GM23248 (cell line): ENCODE measurements around the gene TENM4.

ENCODE experiments used
- EZH2 ChIP-seq: fragments of 200-600 bp; sonication (generic); IDR thresholded peaks from 2 replicates; pipeline ENCODE4 v1.6.1; 2018; ENCODE audit warnings: antibody characterized with exemption, mild to moderate bottlenecking; ENCODE audit not compliant: insufficient read depth, poor library complexity, severe bottlenecking
- EZH2phosphoT487 ChIP-seq: fragments of 200-600 bp; sonication (generic); IDR thresholded peaks from 2 replicates; pipeline ENCODE4 v1.6.1; 2018; ENCODE audit warnings: antibody characterized with exemption, moderate library complexity, mild to moderate bottlenecking, low read depth; ENCODE audit not compliant: insufficient read depth

DNA sequence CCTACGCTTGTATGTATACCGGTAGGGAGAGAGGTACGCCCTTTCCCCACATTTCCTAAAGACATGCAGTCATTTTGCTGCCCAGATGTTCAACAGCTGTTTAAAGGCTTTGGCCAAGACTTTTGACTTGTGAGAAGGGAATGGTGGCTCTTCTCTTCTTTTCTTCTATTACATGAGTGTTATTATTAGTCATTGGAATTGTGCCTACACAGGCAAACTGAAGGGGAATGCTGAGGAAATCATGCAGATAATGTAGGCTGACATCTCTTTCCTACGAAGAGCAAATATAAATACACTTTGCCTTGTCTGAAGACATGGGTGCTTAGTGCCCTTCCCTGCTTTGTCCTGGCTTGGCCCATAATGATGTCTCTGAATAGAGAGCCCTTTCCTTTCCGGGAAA is 671.9 kb downstream of the TENM4 start:
- TF ChIP-seq EZH2phosphoT487 (no peak), EZH2 (no peak)
